SK-N-SH (cell line): Measurements from ENCODE around the gene DDX4. TPM values are rescaled to one million over a fixed set of nuclear protein-coding genes. Genes with fewer than 3 reads are reported as not detected.

ENCODE experiments used
- CTCF ChIA-PET: fragments of 300-600, 350-600 bp; formaldehyde crosslinking; extraction: SDS; loops from one replicate; lab custom pipeline; 2021; lab: Yijun Ruan, JAX
- POLR2A ChIA-PET: fragments of 350-600 bp; sonication (Branson Sonifier 250); formaldehyde crosslinking; extraction: SDS; loops from one replicate; lab custom pipeline; 2020; ENCODE audit warnings: antibody characterized with exemption, inconsistent platforms; lab: Yijun Ruan, JAX
- DNase-seq: peaks from one replicate; pipeline ENCODE4 v3.0.0; 2012
- H2AFZ ChIP-seq: fragments of 200-600 bp; sonication (generic); 2 replicates; pipeline ENCODE4 v1.8.1; 2016; ENCODE audit warnings: antibody characterized with exemption, mild to moderate bottlenecking, low read depth
- H3F3A ChIP-seq: fragments of 200-600 bp; sonication (generic); replicated peaks from 2 replicates; pipeline ENCODE3; 2016; ENCODE audit warnings: antibody characterized with exemption, mild to moderate bottlenecking; ENCODE audit not compliant: insufficient read depth
- H3K27ac ChIP-seq, 2 experiments: fragments of 200-500 bp in 1 of 2; fragments of 200-600 bp in 1 of 2; sonication (Bioruptor generic) in 1 of 2; sonication (generic), shearing (Covaris generic) in 1 of 2; 2 replicates each; pipeline versions ENCODE4 v1.5.1 to v1.6.1; 2014 to 2016; ENCODE audit warnings: low read depth in 2 of 2, inconsistent platforms in 1 of 2, low read length in 1 of 2, mild to moderate bottlenecking in 1 of 2, mixed read lengths in 1 of 2
- H3K27me3 ChIP-seq: fragments of 200-600 bp; sonication (generic), shearing (Covaris generic); 2 replicates; pipeline ENCODE4 v1.6.1; 2016; ENCODE audit warnings: mixed run types; ENCODE audit not compliant: insufficient read depth
- H3K36me3 ChIP-seq, 2 experiments: fragments of 200-500 bp in 1 of 2; fragments of 200-600 bp in 1 of 2; sonication (Bioruptor generic) in 1 of 2; sonication (generic) in 1 of 2; replicated peaks in 1 of 2; 2 replicates each; pipeline versions ENCODE3 to v1.5.1; 2014 to 2016; ENCODE audit warnings: low read length in 1 of 2, mild to moderate bottlenecking in 1 of 2; ENCODE audit not compliant: insufficient read depth in 2 of 2, control insufficient read depth in 1 of 2
- H3K4me1 ChIP-seq, 2 experiments: fragments of 200-500 bp in 1 of 2; fragments of 200-600 bp in 1 of 2; sonication (Bioruptor generic) in 1 of 2; sonication (generic), shearing (Covaris generic) in 1 of 2; 2 replicates each; pipeline versions ENCODE4 v1.5.1 to v1.6.1; 2014 to 2016; ENCODE audit warnings: low read depth in 1 of 2, low read length in 1 of 2, mixed run types in 1 of 2; ENCODE audit not compliant: insufficient read depth in 2 of 2, control insufficient read depth in 1 of 2
- H3K4me2 ChIP-seq: fragments of 200-600 bp; sonication (generic), shearing (Covaris generic); 2 replicates; pipeline ENCODE4 v1.6.1; 2017; ENCODE audit warnings: mixed run types
- H3K4me3 ChIP-seq, 2 experiments: fragments of 200-500 bp in 1 of 2; fragments of 200-600 bp in 1 of 2; sonication (Bioruptor generic) in 1 of 2; sonication (generic), shearing (Covaris generic) in 1 of 2; 2 replicates each; pipeline versions ENCODE4 v1.5.1 to v1.8.1; 2014 to 2016; ENCODE audit warnings: low read depth in 2 of 2, inconsistent platforms in 1 of 2, low read length in 1 of 2, mild to moderate bottlenecking in 1 of 2, mixed read lengths in 1 of 2, moderate library complexity in 1 of 2
- H3K79me2 ChIP-seq: fragments of 200-600 bp; sonication (generic); 2 replicates; pipeline ENCODE4 v1.8.1; 2017; ENCODE audit warnings: mild to moderate bottlenecking; ENCODE audit not compliant: insufficient read depth
- H3K9ac ChIP-seq: fragments of 200-600 bp; sonication (generic); 2 replicates; pipeline ENCODE4 v1.6.1; 2017; ENCODE audit warnings: mixed run types
- H3K9me2 ChIP-seq: fragments of 200-600 bp; sonication (generic); 2 replicates; pipeline ENCODE4 v1.6.1; 2017; ENCODE audit warnings: mixed run types
- H3K9me3 ChIP-seq: fragments of 200-600 bp; sonication (generic); 2 replicates; pipeline ENCODE4 v1.6.1; 2017; ENCODE audit warnings: mixed run types, mild to moderate bottlenecking, moderate library complexity
- H4K20me1 ChIP-seq: fragments of 200-600 bp; sonication (generic); 2 replicates; pipeline ENCODE4 v1.6.1; 2017; ENCODE audit warnings: mild to moderate bottlenecking, mixed run types; ENCODE audit not compliant: insufficient read depth
- ELF1 ChIP-seq: IDR thresholded peaks from 2 replicates; pipeline ENCODE4 v1.4.0; 2012
- EP300 ChIP-seq, 2 experiments: IDR thresholded peaks; 2 replicates each; pipeline versions ENCODE4 v1.4.0 to v1.6.1; 2012; ENCODE audit warnings: borderline replicate concordance in 1 of 2, low read depth in 1 of 2, low read length in 1 of 2
- FOXJ3 ChIP-seq: sonication (generic); formaldehyde crosslinking; IDR thresholded peaks from 2 replicates; pipeline ENCODE4 v1.5.1; 2020; ENCODE audit warnings: mild to moderate bottlenecking, missing genetic modification reagents
- GATA2 ChIP-seq: sonication (generic); formaldehyde crosslinking; IDR thresholded peaks from 2 replicates; pipeline ENCODE4 v1.5.0; 2020; ENCODE audit warnings: mild to moderate bottlenecking, missing genetic modification reagents
- MXI1 ChIP-seq: IDR thresholded peaks from 2 replicates; pipeline ENCODE4 v1.6.1; 2012; ENCODE audit warnings: mild to moderate bottlenecking, low read depth, low read length, improper control_type of control experiment
- SMC3 ChIP-seq: IDR thresholded peaks from 2 replicates; pipeline ENCODE4 v1.6.1; 2012; ENCODE audit warnings: low read depth, low read length, improper control_type of control experiment
- TAF1 ChIP-seq: IDR thresholded peaks from 2 replicates; pipeline ENCODE4 v1.6.1; 2012; ENCODE audit warnings: low read depth, mild to moderate bottlenecking, low read length, moderate library complexity, borderline replicate concordance
- TCF12 ChIP-seq: IDR thresholded peaks from 2 replicates; pipeline ENCODE4 v1.4.0; 2012
- TEAD4 ChIP-seq: IDR thresholded peaks from 2 replicates; pipeline ENCODE4 v1.4.0; 2012; ENCODE audit warnings: mild to moderate bottlenecking, borderline replicate concordance; ENCODE audit not compliant: insufficient read depth
- WGBS: methylation state at CpG from one replicate; pipeline ENCODE4 v1.1.6; 2017; ENCODE audit warnings: low lambda C conversion rate; 5-methylcytosine and 5-hydroxymethylcytosine counted together
- polyA plus RNA-seq, 3 experiments: library from polyadenylated mRNA; depleted of rRNA; stranded (reverse); fragments of >200 nt; gene quantifications; 2 replicates each; pipeline ENCODE4 v1.2.3, GENCODE V29; 2012
- TF ChIP-seq, protein P1 (sequence below): fragments of 150-350 bp; IDR thresholded peaks from 2 replicates; pipeline ENCODE4 v1.6.1; 2016; ENCODE audit warnings: mild to moderate bottlenecking, low read depth, low read length
- TF ChIP-seq, protein P2 (sequence below): fragments of 150-350 bp; IDR thresholded peaks from 2 replicates; pipeline ENCODE4 v1.6.1; 2017; ENCODE audit warnings: antibody characterized with exemption, low read length, low read depth, borderline replicate concordance
- TF ChIP-seq, protein P3 (sequence below): IDR thresholded peaks from 2 replicates; pipeline ENCODE4 v1.4.0; 2012; ENCODE audit warnings: low read depth, borderline replicate concordance

The DDX4 gene
- polyA plus RNA-seq, 1 of the 3 experiments (the other 2 are of a cell fraction), result not detected

DNA sequence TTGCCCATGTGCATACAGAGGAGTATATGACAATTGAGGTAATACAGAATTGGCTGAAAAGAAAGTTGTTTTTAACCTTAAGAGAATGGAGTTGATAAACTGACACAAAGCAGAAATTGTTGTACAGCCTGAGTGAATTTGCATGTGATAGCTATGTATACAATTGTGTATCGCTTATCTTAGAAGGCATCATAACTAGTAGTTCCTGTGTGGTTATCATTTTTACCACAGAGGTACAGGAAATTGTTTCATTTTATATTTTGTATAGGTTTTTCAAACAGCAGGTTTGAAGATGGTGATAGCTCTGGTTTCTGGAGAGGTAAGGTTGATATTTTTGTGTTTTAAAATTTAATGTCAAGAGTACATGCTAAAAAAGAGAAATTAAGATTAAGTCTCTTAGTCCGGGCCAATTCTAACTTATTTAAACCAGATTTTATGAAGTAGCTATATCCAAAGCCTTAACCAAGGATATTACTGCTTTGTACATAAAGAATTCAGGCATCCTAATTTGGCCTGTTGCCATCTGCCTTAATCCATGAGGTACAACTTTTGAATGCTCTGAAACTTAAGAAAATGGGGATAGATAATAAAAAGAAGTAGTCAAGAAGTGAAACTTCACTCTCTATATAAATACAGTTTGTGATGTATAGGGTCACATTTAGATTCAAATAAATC, 26.0 kb downstream of the DDX4 start:
- no peak overlapping the region for H3K4me2 ChIP-seq
- ChIA-PET CTCF (no interaction called here), POLR2A (no interaction called here)
- H3K4me3 ChIP-seq, result no peak overlapping the region
- no peaks in the 10 kb centered on the region for H3F3A ChIP-seq
- no peaks in the 10 kb centered on the region for H3K4me1 ChIP-seq
- DNase-seq, result no peak
- no peak overlapping the region for H3K9ac ChIP-seq
- no peak overlapping the region for H2AFZ ChIP-seq
- H3K9me3 ChIP-seq, result no peaks in the 10 kb centered on the region
- no peak for TF ChIP-seq GATA2 (CRISPR knock-in tag)
- TF ChIP-seq SMC3, result no peak
- TF ChIP-seq FOXJ3 (CRISPR knock-in tag), result no peak
- no peak for TF ChIP-seq ELF1
- TF ChIP-seq MXI1, result no peak
- TF ChIP-seq, protein P1, sequence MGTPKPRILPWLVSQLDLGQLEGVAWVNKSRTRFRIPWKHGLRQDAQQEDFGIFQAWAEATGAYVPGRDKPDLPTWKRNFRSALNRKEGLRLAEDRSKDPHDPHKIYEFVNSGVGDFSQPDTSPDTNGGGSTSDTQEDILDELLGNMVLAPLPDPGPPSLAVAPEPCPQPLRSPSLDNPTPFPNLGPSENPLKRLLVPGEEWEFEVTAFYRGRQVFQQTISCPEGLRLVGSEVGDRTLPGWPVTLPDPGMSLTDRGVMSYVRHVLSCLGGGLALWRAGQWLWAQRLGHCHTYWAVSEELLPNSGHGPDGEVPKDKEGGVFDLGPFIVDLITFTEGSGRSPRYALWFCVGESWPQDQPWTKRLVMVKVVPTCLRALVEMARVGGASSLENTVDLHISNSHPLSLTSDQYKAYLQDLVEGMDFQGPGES, result no peak
- no peak for TF ChIP-seq TAF1
- TF ChIP-seq, protein P2, sequence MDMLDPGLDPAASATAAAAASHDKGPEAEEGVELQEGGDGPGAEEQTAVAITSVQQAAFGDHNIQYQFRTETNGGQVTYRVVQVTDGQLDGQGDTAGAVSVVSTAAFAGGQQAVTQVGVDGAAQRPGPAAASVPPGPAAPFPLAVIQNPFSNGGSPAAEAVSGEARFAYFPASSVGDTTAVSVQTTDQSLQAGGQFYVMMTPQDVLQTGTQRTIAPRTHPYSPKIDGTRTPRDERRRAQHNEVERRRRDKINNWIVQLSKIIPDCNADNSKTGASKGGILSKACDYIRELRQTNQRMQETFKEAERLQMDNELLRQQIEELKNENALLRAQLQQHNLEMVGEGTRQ, result no peak
- no peak for TF ChIP-seq TCF12
- H3K79me2 ChIP-seq, result no peaks in the 10 kb centered on the region
- H3K27ac ChIP-seq, result no peak overlapping the region
- 91% methylated on average over 2 of the region's 2 CpGs for WGBS
- H4K20me1 ChIP-seq, result no peaks in the 10 kb centered on the region
- no peaks in the 10 kb centered on the region for H3K27me3 ChIP-seq
- H3K36me3 ChIP-seq, result no peaks in the 10 kb centered on the region
- no peaks in the 10 kb centered on the region for H3K9me2 ChIP-seq

DNA sequence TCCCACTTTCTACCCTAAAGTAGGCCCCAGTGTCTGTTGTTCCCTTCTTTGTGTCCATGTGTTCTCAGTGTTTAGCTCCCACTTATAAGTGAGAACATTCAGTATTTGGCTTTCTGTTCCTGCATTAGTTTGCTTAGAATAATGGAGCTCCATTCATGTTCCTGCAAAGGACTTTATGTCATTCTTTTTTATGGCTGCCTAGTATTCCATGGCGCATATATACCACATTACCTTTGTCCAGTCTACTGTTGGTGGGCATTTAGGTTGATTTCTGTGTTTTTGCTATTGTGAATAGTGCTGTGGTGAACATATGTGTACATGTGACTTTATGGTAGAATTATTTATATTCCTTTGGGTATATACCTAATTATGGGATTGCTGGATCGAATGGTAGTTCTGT, 30.4 kb downstream of the DDX4 start:
- no peak overlapping the region for H2AFZ ChIP-seq
- POLR2A ChIA-PET, result no interaction called here
- CTCF ChIA-PET, result no interaction called here
- TF ChIP-seq, protein P3, sequence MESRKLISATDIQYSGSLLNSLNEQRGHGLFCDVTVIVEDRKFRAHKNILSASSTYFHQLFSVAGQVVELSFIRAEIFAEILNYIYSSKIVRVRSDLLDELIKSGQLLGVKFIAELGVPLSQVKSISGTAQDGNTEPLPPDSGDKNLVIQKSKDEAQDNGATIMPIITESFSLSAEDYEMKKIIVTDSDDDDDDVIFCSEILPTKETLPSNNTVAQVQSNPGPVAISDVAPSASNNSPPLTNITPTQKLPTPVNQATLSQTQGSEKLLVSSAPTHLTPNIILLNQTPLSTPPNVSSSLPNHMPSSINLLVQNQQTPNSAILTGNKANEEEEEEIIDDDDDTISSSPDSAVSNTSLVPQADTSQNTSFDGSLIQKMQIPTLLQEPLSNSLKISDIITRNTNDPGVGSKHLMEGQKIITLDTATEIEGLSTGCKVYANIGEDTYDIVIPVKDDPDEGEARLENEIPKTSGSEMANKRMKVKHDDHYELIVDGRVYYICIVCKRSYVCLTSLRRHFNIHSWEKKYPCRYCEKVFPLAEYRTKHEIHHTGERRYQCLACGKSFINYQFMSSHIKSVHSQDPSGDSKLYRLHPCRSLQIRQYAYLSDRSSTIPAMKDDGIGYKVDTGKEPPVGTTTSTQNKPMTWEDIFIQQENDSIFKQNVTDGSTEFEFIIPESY, result no peak
- TF ChIP-seq, protein P2, result no peak
- TF ChIP-seq TEAD4, result no peak
- no peak for TF ChIP-seq EP300 (IDR thresholded peaks at IDR 0.05; ENCODE audit: borderline replicate concordance in 1 of 2, low read depth in 1 of 2, low read length in 1 of 2)
- TF ChIP-seq, all 33 proteins: peak for 0
- Histone ChIP-seq H3K4me1 (no peaks in the 10 kb centered on the region), H3K4me2 (no peak overlapping the region), H3K79me2 (no peaks in the 10 kb centered on the region), H3K27me3 (no peaks in the 10 kb centered on the region), H4K20me1 (no peaks in the 10 kb centered on the region), H3K9ac (no peak overlapping the region), H3K9me3 (no peaks in the 10 kb centered on the region), H3K9me2 (no peaks in the 10 kb centered on the region), H3K36me3 (no peaks in the 10 kb centered on the region), H3K4me3 (no peak overlapping the region), H3F3A (no peaks in the 10 kb centered on the region), H3K27ac (no peak overlapping the region)
- DNase-seq, result no peak
- 85% methylated on average over 2 of the region's 2 CpGs for WGBS
